ENCODE measurements around the gene KCNA5.

DNA sequence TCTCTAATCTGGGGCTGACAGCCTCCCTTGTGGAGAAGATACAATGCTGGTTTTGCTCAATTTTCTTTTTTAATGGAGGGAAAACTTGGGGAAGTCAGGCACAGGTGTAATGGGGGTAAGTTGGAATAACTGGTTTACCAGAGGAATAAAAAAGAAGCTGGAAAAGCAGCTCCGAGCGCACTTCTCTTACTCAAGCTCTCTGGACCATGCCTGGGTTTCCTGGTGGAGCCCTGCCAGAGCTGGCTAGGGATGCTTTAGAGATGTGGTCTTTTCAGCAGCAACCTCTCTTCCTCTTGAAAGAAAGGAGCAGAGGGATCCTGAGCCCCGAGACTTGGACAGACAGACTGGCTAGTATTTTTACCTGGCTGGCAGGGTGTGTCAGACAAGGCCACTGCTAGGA, 3.9 kb upstream of the KCNA5 start:
- TF ChIP-seq CTCF (IDR thresholded peaks at IDR 0.05), result no peak
- no peak for TF ChIP-seq POLR2A (IDR thresholded peaks at IDR 0.05)

All from heart left ventricle (tissue), 13 donors.